ENCODE results near the gene RAB20.

RAB20 gene

DNA sequence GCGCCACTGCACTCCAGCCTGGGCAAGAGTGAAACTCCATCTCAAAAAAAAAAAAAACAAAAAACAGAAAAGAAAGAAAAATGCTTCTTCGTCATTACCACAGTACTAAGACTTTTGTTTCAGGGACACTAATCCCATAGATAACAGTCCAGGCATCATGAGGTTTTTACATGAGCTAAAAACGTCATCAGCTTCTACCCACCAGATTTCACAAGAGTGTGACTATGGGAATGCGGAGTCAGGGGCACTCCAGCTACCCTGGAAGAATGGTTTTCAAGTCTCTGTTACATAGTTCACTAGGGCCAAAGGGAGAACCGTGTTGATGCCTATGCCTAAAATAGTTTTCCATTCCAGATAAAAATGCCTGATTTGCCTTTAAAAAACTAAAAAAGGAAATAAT lies 33.2 kb downstream of the RAB20 start:
- DNase-seq, result no peak

DNA sequence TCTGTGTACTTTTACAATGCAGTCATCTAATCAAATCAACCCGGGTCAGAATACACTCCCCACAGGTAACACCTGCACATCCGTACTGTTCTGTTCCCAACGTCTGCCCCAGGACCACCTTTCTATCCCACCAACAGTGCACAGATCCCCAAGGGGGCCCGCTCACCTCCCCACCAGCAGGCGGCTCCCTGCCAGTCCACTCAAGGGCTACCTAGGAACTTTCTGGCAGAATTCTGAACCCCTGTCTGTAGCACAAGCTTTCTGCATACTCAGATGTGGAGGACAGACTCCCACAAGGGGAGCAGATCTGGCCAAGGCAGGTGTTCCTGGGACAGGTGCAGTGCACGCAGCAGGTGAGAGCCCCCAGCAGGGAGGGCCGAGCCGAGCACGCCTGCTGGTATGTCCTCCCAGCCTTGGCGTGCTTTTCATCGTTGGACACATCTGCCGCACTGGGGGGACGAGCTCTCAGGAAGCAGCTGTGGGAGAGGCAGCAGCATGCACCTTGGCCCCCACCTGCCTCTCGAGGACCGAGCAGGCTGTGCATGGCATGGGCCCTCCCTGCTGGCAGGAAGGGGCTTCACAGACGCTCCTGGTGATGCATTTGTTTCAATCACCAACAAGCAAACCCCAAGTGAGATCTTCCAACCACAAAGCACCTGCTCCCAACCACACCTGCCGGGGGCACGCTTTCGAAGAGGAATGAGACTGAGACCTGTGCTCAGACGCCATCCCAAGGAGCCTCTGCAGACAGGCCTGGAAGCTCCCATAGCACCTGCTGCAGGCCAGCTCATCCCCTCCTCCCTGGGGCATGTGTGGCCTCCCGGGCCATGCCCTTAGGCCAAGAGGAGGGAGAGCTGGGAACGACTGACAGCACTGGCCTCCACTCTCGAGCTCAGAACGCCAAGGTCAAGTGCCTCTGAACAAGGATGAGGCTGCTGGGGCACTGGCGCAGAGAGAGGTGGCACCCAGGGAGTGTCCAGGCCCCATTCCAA lies 35.9 kb downstream of the RAB20 start:
- DNase-seq, result no peak

DNA sequence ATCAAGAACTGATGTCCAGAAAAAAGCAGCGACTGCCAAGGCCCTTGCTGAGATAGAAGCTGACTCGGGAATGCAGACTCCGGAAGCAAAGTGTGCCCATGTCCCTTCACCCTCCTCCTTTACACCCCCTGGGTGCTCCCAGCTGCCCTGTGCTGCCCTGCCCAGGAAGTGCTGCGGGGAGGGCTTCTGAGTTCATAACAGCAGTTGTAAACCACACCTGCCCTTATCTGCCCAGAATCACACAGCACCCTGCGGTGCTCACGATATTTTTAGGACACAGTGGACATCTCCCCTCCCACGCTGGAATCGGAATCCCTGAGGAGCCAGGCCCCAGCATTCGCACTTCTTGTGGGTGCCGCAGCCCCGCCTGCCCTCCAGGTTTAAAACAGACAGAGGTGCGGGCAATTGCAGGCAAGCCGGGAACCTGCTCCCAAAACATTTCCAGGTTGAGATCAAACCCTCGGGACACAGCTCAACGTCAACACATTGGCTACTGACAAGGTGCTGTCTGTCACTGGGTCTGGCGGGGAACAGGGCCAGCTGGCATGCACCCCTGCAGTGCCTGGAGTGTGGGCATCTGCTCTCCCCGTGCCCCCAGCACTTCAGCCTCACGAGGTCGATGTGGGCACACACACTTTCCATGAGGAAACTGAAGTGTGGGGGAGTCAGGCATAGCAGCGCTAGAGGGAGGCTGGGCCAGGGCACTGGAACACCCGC lies 36.8 kb downstream of the RAB20 start:
- no peak for DNase-seq

DNA sequence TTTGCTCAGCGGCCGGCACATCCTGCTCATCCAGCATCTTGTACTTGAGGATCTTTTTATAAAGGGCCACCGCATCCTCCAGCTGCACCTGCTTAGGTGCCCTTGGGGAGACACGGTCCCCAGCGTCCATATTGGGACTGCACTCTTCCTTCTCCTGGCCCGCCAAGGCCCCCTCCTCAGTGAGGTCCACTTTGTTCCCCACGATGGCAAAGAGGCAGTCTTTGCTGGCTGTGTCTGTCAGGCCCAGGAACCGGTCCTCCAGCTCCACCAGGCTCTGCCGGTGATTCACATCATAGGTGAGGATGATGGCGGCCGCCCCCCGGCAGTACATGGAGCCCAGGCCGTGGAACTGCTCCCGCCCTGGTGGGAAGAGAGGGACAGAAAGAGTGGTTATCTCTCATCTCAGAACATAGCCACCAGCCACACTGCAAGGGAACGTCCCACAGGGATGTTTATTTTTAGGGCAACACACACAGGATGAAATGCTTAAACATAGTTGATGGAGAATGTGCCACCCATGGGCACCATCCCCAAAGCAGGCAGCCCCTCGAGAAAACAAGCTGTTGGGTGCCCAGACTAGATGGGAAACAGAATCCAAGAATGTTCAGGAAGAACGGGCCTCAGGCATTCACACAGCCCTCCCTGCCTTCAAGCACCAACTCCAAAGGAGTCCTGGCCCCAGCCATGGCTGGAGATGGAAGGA lies 37.5 kb downstream of the RAB20 start:
- DNase-seq, result no peak

DNA sequence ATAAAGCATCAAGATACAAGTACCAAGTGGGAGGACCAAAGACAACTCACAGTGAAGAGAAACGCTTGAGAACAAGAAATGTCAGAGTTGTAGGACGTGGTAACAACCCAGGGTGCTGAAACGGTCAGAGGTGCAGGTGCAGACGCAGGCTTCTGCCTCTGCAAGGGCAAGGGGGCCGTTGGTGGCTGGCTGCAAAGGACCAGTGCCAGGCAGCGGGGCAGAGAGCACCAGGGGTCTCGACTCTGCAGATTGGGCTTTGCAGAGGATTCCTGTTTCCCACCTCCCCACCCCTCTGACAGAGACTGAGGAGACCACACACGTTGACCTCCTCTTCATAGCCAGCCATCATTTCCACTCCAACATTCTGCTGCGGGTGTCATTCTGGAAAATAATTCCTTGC lies 38.3 kb downstream of the RAB20 start:
- DNase-seq, result no peak

DNA sequence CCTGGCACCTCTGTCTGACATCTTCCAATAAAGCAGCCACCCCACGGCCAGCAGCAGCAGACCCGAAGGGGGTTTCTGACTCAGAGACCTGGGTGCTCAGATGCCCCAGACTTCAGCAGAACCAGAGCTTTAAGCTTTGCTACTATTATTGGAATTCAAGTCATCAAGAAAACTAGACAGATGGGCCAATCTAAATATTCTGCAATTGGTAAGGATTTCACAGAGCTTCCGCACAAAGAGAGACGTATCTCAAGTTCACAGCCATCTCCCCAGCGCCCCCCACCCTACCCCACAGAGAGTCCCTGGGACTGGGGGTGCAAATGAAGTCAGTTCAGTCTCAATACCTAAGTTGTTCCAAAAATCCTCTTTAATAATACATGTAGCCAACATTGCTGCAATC lies 38.8 kb downstream of the RAB20 start:
- DNase-seq, result no peak

DNA sequence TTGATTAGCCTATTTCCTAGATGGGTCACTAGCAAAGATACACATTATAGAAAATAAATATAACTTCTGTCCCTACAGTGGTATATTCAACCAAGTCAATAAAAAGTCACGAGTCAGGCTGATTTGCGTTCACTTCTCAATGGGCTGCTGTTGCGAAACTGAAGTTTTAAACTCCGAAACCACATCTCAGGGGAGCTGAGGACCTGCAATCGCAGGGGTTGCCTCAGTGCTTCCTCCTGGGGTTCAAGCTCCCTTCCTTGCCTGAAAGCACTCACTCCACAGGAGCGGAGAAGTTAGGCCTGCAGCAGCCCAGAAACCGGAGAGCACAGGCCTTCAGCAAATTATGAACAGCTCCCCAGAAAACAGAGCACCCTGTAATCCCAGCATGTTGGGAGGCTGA lies 39.6 kb downstream of the RAB20 start:
- no peak for DNase-seq

DNA sequence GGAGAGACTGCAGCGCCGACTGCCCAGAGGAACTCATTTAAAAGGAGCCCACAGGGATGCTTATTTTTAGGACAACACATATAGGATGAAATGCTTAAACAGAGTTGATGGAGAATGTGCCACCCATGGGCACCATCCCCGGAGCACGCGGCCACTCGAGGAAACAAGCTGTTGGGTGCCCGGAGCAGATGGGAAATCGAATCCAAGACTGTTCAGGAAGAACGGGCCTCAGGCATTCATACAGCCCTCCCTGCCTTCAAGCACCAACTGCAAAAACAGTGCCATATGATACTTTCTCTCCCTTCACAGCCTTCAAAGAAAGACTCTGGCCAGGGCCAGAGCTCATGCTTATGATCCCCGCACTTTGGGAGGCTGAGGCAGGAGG lies 40.2 kb downstream of the RAB20 start:
- DNase-seq, result no peak

DNA sequence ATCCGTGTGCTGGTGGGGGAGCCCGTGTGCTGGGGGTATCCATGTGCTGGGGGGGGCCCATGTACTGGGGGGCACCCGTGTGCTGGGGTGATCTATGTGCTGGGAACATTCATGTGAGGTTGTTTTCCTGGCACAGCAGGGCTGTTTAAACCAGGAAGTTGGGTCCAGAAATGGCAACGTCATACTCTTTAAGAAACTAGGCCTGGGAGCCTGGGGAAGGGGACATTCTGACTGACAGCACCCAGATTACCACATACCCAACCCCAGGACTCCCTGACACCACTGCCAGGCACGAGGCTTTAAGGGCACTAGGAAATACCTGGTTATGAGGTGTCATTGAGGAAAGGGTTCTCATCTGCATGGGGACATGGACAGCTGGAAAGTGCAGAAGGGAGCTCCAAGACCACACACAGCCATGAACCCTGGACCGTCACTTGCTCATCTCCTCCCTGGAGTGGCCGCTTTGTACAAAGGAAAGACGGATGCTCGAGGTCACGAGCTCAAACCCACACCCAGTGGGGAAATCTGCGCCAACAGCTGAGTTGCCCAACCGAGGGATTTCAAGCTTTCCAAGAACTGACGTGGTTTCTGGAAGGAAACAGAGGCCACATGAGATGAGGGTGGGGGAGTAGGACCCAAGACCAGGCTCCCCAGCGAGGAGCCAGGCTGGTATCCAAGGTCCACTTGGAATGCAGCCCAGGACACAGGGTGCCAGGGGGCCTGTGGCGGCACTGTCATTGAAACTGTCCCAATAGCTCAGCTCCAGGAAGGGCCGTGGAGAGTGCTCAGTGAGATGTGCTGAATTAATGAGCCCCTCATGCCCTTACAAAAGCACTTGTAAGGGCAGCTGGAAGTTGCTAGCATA lies 40.9 kb downstream of the RAB20 start:
- DNase-seq, result no peak

DNA sequence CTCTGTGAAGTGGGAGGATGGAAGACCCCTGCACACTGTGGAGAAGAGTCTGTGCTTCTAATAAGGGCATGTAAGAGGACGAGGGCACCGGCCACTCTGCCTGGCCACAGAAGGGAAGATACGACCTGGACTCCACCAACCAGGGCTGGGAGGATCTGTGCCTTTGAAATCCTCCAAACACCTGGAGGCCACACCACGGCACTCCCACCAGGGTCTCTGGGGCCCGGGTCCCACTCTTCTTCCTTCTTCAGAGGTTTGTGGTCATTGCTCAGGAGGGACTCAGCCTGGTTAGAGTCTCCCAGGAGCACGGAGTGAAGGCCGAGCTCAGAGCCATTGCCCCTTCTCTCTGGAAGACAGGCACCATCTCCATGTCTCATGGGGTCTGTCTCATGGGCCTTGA lies 42.0 kb downstream of the RAB20 start:
- no peak for DNase-seq

DNA sequence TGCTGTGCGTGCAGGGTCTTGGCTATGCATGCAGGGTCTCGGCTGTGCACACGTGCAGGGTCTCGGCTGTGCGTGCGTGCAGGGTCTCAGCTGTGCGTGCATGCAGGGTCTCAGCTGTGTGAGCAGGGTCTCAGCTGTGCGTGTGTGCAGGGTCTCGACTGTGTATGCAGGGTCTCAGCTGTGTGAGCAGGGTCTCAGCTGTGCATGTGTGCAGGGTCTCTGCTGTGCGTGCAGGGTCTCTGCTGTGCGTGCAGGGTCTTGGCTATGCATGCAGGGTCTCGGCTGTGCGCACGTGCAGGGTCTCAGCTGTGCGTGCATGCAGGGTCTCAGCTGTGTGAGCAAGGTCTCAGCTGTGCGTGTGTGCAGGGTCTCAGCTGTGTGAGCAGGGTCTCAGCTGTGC lies 42.5 kb downstream of the RAB20 start:
- no peak for DNase-seq

DNA sequence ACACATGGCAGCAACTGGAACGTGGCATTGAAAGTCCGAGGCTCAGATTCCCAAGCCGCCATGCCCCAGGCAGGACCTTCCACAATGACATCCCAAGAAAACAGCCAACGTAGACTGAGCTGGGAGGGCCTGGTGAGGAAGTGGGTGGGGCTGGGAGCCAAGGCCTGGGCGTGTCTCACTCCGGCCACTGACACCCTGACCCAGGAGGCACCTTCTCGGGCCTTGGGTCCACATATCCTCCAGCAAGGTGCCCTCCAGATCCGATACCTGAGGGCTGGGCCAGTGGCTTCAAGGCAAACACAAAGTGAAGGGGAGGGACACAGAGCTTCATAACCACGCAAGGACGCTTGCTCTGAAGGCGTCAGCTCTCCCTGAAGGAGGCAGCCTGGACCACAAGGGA lies 43.0 kb downstream of the RAB20 start:
- DNase-seq, result no peak

DNA sequence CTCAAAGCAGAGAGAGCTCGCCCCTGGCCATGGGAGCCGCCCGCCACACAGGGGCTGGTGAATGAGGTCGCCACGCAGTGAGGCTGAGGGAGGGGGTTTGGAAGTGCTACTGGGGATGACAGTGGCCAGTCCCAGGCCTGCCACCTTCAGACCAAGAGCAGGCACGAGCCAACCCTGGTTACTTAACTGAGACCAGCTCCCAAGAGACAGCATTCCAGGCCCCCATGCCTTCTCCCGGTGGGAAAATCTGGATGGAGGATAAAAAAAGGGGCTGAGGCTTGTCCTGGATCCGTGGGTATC lies 43.3 kb downstream of the RAB20 start:
- no peak for DNase-seq

DNA sequence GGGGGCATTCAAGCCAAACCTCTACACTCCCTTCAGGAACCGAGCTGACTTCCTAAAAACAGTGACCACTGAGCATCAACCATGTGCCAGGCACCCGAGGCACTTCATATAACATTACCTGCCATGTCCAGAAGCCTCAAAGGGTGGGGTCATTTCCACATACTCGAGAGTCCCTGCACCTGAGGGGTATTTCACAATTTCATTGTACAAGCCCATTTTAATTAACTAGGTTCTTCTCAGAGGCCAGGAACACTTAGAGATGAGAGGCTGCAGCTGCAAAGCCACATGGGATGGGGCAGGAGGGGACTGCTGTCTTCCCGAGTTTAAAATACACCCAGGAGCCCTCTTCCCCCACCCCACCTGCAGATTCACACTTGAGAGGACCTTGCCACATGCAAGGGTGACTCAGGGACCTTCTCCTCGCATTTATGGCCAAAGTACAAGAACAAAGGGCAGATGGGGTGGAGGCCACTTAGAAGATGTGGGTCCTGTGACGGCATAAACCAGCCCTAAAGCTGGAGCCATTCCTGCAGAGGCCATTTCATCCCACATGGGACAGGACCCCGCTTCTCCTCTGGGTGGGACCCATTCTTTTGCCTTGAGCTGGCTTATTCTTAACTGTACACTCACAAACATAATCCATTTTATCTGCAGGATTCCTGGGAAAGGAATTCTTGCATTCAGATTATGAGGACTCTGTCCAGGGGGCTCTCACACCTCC lies 43.9 kb downstream of the RAB20 start:
- DNase-seq, result no peak

DNA sequence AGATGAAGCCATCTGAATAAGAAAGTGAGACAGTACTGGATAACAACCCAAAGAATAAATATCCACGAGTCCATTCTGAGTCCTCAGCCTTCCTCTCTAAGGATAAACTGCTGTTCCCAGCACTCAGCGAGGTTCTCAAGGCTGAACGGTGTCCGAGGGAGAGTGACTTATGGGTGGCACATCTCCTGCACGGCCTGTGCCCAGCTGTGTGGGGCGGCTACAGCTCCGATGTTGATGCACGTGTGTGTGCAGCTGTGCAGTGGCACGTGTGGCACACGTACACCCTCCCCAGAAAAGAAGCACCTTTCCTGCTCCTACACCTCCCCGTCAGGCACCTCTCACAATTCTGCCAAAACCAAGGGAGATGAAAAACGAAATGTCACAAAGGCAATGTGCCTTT lies 45.0 kb downstream of the RAB20 start:
- DNase-seq, result no peak

DNA sequence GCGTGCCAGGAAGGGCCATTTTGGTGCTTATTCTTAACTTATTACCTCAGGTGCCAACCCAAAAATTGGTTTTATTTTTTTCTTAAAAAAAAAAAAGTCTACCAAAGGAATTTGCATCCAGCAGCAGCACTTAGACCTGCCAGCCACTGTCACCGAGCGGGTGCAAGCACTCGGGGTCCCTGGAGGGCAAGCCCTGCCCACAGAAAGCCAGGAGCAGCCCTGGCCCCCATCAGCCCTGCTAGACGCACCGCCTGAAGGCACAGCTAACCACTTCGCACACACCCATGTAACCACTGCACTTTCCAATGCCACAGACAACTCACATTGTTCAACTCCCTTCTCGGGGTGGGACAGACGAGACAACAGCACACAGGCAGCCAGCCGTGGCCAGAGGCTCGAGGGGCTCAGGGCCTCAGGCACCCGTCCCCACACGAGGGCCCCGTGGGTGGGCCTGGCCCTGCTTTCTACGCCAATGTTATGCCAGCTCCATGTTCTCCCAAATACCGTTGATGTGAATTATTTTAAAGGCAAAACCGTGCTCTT lies 49.3 kb downstream of the RAB20 start:
- DNase-seq, result no peak

DNA sequence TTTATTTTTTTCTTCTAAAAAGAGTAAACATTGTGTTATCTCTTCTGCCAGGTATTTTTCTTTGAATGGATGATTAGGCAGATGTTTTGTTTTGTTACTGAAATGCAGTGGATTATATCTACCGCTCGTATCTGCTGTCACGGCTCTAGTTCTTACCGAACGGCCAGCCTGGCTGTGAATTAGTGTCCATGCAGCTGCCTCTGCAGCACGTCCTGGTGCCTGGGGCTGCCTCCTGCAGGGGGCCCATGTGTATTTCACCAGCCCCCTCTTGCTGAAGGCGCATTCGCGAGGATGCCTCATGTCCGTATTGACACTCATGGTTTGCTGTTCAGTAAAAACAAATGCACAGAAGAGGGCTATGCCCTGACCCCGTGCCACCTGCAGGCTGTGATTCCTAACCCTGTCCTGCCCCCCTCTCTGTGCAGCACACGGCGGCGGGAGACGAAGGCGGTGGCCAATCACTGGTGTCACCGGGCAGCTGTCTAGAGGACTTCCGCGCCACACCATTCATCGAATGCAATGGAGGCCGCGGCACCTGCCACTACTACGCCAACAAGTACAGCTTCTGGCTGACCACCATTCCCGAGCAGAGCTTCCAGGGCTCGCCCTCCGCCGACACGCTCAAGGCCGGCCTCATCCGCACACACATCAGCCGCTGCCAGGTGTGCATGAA lies 49.9 kb downstream of the RAB20 start:
- no peak for DNase-seq

DNA sequence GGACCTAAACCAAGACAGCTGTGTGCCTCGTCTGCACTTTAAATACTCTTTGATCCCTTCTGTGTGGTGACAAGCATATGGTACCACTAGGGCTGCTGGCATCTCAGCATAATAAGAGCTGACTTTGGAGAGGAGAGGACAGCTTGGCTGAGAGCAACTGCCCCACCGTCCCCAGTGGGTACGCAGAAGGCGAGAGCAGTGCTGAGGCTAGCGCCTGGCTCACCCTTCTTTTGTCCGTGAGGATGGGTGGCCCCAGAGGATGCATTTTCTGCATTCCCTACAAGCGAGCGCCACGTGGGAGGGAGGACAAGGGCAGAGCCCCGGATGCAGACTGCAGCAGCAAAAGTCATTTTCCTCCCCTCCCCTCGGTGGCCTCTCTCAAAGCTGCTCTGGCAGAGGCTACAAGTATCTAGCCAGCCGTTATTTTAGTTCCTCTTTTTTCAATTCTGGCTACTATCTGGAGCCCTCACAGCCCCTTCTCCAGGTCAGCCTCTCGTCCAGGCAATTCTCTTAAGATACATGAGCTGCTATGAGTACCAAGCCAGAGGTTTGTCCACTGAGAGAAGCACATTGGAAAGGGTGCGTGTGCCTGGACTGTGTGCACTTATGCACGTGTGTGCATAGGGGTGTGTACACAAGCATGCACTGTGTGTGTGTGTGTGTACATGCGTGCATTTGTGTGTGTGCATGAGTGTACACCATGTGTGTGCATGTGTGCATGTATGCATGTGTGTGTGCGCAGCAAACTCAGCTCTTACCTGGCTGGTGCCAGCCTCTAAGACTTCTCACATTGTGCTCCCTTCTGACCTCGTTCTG lies 51.3 kb downstream of the RAB20 start:
- DNase-seq, result no peak

DNA sequence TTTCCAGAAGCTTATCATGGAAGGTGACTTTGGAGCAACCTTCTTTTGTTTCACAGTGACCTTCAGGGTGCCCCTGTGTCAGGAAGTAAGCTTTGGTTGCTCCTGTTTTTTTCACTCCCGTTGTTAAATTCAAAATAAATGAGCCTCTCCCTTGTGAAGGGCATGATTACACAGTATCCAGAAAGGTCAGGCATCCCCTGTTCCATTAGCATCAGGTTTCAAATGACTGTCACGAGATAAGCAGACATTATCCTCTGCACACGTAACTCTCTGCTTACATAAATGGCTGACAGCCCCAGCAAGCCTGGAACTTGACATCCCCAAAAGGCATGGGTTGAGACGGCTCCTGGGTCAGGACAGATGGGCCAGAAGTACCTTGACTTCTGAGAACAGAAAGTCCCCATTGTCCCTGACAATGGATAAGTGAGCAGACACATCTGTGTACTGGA lies 52.0 kb downstream of the RAB20 start:
- DNase-seq, result no peak

DNA sequence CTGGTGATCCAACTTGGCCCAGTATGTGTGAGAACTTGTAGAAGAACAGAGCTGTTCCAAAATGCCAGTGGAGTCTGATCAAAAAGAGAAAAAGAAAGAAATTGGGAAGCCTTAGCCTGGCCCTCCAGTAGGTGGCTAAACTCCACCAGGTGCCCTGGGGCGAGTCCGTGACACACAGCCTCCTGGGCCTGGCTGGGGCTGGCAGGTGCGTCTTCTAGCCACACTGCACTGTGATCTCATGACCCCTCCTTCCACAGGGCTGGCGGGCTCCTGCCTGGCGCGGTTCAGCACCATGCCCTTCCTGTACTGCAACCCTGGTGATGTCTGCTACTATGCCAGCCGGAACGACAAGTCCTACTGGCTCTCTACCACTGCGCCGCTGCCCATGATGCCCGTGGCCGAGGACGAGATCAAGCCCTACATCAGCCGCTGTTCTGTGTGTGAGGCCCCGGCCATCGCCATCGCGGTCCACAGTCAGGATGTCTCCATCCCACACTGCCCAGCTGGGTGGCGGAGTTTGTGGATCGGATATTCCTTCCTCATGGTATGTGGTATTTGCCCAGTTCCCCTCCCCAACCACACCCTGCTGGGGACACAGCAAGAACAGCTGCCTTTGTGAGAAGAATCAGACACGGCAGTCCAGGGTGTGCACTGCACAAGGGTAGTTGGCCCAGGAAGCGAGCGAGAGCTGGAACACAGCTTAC lies 53.7 kb downstream of the RAB20 start:
- no peak for DNase-seq
